Hepatocyte (in vitro differentiated cells): ENCODE results near the gene FOXR1. TPM values are rescaled to one million over a fixed set of nuclear protein-coding genes. Genes with fewer than 3 reads are reported as not detected.

Experiments used
- DNase-seq: peaks from one replicate; pipeline ENCODE4 v3.0.0-alpha.2; 2016; ENCODE audit warnings: low spot score
- H2AFZ ChIP-seq: fragments of 200-600 bp; sonication (generic); 2 replicates; pipeline ENCODE4 v1.6.0; 2016; ENCODE audit warnings: antibody characterized with exemption, mild to moderate bottlenecking
- H3K27ac ChIP-seq: fragments of 200-600 bp; sonication (generic); 2 replicates; pipeline ENCODE4 v1.5.1; 2016; ENCODE audit warnings: mild to moderate bottlenecking
- H3K27me3 ChIP-seq: fragments of 200-600 bp; sonication (generic); 2 replicates; pipeline ENCODE4 v1.6.1; 2016
- H3K36me3 ChIP-seq: fragments of 200-600 bp; sonication (generic); replicated peaks from 2 replicates; pipeline ENCODE4 v1.5.1; 2016; ENCODE audit warnings: low read depth; ENCODE audit not compliant: insufficient read depth
- H3K4me1 ChIP-seq: fragments of 200-600 bp; sonication (generic); 2 replicates; pipeline ENCODE4 v1.5.1; 2016; ENCODE audit warnings: mild to moderate bottlenecking, moderate library complexity; ENCODE audit not compliant: insufficient read depth
- H3K4me2 ChIP-seq: fragments of 200-600 bp; sonication (generic); 2 replicates; pipeline ENCODE4 v1.6.0; 2016
- H3K4me3 ChIP-seq: fragments of 200-600 bp; sonication (generic); 2 replicates; pipeline ENCODE4 v1.5.1; 2016; ENCODE audit warnings: mild to moderate bottlenecking
- H3K79me2 ChIP-seq: fragments of 200-600 bp; sonication (generic); 2 replicates; pipeline ENCODE4 v1.6.0; 2017; ENCODE audit warnings: mild to moderate bottlenecking
- H3K9me2 ChIP-seq: fragments of 200-600 bp; sonication (generic); replicated peaks from 2 replicates; pipeline ENCODE4 v1.6.0; 2017; ENCODE audit warnings: mild to moderate bottlenecking; ENCODE audit not compliant: insufficient read depth
- H3K9me3 ChIP-seq: fragments of 200-600 bp; sonication (generic); 2 replicates; pipeline ENCODE4 v1.5.1; 2016; ENCODE audit warnings: low read depth, mild to moderate bottlenecking
- H4K20me1 ChIP-seq: fragments of 200-600 bp; sonication (generic); 2 replicates; pipeline ENCODE4 v1.6.0; 2016; ENCODE audit warnings: mild to moderate bottlenecking; ENCODE audit not compliant: insufficient read depth, poor library complexity, severe bottlenecking
- EZH2 ChIP-seq: fragments of 200-600 bp; sonication (generic); IDR thresholded peaks from 2 replicates; pipeline ENCODE4 v1.6.1; 2016; ENCODE audit warnings: antibody characterized with exemption, mild to moderate bottlenecking, borderline replicate concordance
- EZH2phosphoT487 ChIP-seq: fragments of 200-600 bp; sonication (generic); IDR thresholded peaks from one replicate; pipeline ENCODE4 v1.6.1; 2018; ENCODE audit warnings: antibody characterized with exemption, mild to moderate bottlenecking, low read depth, moderate library complexity; ENCODE audit not compliant: unreplicated experiment, severe bottlenecking
- WGBS: methylation state at CpG from one replicate; pipeline ENCODE4 v1.1.6; 2016; ENCODE audit warnings: low lambda C conversion rate; ENCODE audit errors: missing lambda C conversion rate; 5-methylcytosine and 5-hydroxymethylcytosine counted together
- polyA plus RNA-seq: library from polyadenylated mRNA; unstranded; fragments of >200 nt; fragmentation: Nextera tagmentation; extraction: Ambion mirVana; gene quantifications from 2 replicates; pipeline ENCODE4 v1.2.1, GENCODE V29; 2016
- total RNA-seq: library from RNA; depleted of rRNA; stranded (reverse); fragments of >200 nt; gene quantifications from 2 replicates; pipeline ENCODE4 v1.2.3, GENCODE V29; 2014
- TF ChIP-seq, protein P1 (sequence below): fragments of 200-600 bp; sonication (generic); IDR thresholded peaks from 2 replicates; pipeline ENCODE4 v1.5.1; 2016; ENCODE audit warnings: antibody characterized with exemption, mild to moderate bottlenecking; ENCODE audit not compliant: poor library complexity

FOXR1 gene
- total and polyA plus RNA-seq, 2 experiments from 2014 or later: not detected

DNA sequence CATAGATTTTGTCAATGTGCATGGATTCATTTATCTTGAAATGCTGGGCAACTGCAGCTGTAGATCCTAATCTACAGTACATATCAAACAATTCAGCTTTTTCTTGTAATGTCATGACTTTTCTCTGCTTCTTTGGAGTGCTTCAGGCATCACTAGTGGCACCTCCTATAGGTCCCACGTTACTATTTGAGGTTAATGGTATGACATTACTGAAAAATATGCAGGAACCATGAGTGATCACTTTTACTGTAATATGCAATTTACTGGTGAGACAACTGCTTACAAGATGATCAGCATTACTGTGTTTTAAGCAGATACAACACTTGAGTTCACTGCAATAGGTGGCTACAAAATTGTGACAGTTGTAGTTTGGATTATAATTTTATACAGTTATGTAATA, 29.3 kb downstream of the FOXR1 start:
- TF ChIP-seq EZH2phosphoT487 (no peak), EZH2 (no peak)
- TF ChIP-seq, protein P1, sequence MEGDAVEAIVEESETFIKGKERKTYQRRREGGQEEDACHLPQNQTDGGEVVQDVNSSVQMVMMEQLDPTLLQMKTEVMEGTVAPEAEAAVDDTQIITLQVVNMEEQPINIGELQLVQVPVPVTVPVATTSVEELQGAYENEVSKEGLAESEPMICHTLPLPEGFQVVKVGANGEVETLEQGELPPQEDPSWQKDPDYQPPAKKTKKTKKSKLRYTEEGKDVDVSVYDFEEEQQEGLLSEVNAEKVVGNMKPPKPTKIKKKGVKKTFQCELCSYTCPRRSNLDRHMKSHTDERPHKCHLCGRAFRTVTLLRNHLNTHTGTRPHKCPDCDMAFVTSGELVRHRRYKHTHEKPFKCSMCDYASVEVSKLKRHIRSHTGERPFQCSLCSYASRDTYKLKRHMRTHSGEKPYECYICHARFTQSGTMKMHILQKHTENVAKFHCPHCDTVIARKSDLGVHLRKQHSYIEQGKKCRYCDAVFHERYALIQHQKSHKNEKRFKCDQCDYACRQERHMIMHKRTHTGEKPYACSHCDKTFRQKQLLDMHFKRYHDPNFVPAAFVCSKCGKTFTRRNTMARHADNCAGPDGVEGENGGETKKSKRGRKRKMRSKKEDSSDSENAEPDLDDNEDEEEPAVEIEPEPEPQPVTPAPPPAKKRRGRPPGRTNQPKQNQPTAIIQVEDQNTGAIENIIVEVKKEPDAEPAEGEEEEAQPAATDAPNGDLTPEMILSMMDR: no peak
- Histone ChIP-seq H3K9me3 (no peaks in the 10 kb centered on the region), H3K79me2 (peaks cover 34% of the 10 kb centered on the region), H3K9me2 (no peaks in the 10 kb centered on the region), H3K36me3 (no peaks in the 10 kb centered on the region), H3K4me1 (peaks cover 8% of the 10 kb centered on the region), H3K27me3 (no peaks in the 10 kb centered on the region), H3K27ac (no peak overlapping the region), H3K4me2 (no peak overlapping the region), H3K4me3 (no peak overlapping the region), H4K20me1 (no peaks in the 10 kb centered on the region), H2AFZ (no peak overlapping the region)
- 70% methylated on average over 1 of the region's 1 CpG for WGBS
- DNase-seq: no peak

DNA sequence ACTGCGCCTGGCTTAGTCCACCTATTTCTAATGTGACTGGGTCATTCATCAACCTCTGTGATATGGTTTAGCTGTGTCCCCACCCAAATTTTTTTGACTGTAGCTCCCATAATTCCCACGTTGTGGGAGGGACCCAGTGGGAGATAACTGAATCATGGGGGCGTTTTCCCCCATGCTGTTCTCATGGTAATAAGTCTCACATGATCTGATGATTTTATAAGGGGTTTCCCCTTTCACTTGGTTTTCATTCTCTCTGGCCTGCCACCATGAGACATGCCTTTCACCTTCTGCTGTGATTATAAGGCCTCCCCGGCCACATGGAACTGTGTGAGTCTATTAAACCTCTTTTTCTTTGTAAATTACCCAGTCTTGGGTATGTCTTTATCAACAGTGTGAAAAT, 35.1 kb downstream of the FOXR1 start:
- Histone ChIP-seq H3K9me2 (no peaks in the 10 kb centered on the region), H4K20me1 (no peaks in the 10 kb centered on the region), H3K36me3 (no peaks in the 10 kb centered on the region), H3K9me3 (no peaks in the 10 kb centered on the region), H3K4me1 (no peaks in the 10 kb centered on the region), H2AFZ (no peak overlapping the region), H3K27ac (no peak overlapping the region), H3K4me3 (no peak overlapping the region), H3K27me3 (no peaks in the 10 kb centered on the region), H3K79me2 (peaks cover 4% of the 10 kb centered on the region), H3K4me2 (no peak overlapping the region)
- no peak for DNase-seq
- no peak for TF ChIP-seq EZH2
- no peak for TF ChIP-seq EZH2phosphoT487
- 95% methylated on average over 4 of the region's 4 CpGs for WGBS

DNA sequence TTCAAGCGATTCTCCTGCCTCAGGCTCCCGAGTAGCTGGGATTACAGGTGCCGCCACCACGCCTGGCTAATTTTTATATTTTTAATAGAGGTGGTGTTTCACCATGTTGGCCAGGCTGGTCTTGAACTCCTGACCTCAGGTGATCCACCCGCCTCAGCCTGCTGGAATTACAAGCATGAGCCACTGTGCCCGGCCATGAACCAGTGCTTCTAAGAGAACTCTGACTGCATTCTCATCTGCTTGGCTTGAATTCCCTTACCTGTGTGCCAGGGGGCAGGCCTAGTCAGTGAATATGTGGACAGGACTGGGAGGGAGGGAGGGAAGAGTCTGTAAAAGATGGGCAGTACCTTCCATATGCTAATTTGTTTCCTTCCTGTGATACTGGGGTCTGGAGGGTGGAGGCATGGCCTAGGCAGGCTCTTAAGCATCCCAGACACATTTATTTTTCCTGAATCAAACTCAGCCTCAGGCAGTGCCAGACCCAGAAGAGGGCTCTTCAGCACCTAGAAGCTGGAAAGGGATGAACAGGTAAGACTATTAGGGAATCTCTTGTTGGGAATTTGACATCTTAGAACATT, 40.0 kb downstream of the FOXR1 start:
- Histone ChIP-seq H3K9me2 (no peaks in the 10 kb centered on the region), H3K4me1 (peaks cover 7% of the 10 kb centered on the region), H3K4me3 (no peak overlapping the region), H3K79me2 (peaks cover 25% of the 10 kb centered on the region), H3K9me3 (no peaks in the 10 kb centered on the region), H3K27ac (no peak overlapping the region), H3K27me3 (no peaks in the 10 kb centered on the region), H2AFZ (no peak overlapping the region), H3K36me3 (no peaks in the 10 kb centered on the region), H4K20me1 (peaks cover 1% of the 10 kb centered on the region), H3K4me2 (no peak overlapping the region)
- 90% methylated on average over 6 of the region's 6 CpGs for WGBS
- no peak for DNase-seq
- TF ChIP-seq EZH2: no peak
- TF ChIP-seq, protein P1: no peak
- no peak for TF ChIP-seq EZH2phosphoT487

DNA sequence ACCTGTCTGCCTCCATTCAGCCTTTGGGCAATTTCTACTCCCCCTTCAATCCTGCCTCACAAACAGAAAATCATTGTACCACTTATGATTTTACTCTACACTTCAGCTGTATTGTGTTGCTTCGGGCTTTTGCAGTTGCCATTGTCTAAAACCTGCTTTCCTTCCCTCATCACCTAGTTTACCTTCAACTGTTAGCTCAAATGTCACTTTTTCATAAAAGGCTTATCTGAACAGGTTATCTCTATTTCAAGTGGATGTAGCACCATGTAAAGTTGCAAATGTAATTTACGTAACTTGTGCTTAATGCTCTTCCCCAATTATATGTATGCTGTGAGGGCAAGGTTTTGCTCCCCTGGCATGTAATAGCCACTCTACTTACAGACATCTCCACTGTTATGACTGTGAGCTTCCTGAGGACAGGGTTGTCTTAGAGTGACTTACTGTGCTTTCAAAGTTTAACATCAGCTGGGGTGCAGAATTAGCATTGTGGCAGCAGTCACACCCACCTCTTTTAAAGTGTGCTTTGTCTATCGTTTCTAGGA, 41.1 kb downstream of the FOXR1 start:
- no peak for TF ChIP-seq EZH2
- TF ChIP-seq EZH2phosphoT487: no peak
- TF ChIP-seq, protein P1: no peak
- WGBS: 88% methylated on average over 3 of the region's 3 CpGs

More for the DNA sequence above, 41.1 kb downstream of the FOXR1 start:
- Histone ChIP-seq H2AFZ (no peak overlapping the region), H3K9me3 (no peaks in the 10 kb centered on the region), H3K27ac (no peak overlapping the region), H3K4me3 (no peak overlapping the region), H3K79me2 (peaks cover 34% of the 10 kb centered on the region), H3K27me3 (no peaks in the 10 kb centered on the region), H4K20me1 (peaks cover 7% of the 10 kb centered on the region), H3K36me3 (no peaks in the 10 kb centered on the region), H3K4me2 (no peak overlapping the region), H3K4me1 (peaks cover 12% of the 10 kb centered on the region), H3K9me2 (no peaks in the 10 kb centered on the region)
- DNase-seq: no peak
